ENCODE results near the gene MTCL1. TPM values are rescaled to one million over a fixed set of nuclear protein-coding genes. Genes with fewer than 3 reads are reported as not detected.

Gene MTCL1
- polyA plus RNA-seq, 3 donors = not detected

- H3K79me2 ChIP-seq (ENCODE audit: insufficient read depth, low read length) = no peaks in the 10 kb centered on the region
- H3K36me3 ChIP-seq (replicated peaks in 1 of 2; ENCODE audit: control insufficient read depth in 1 of 2, insufficient read depth in 2 of 2, low read length in 2 of 2) = no peaks in the 10 kb centered on the region
- Mint-ChIP-seq H3K27ac (no peak overlapping the region), H3K9me3 (peaks cover 0 to 10% (median 2%) of the 10 kb centered on the region in 7 donors), H3K4me3 (peak overlapping the region in 1 of 2 donors; percentile 36), H3K4me1 (no peaks in the 10 kb centered on the region), H3K27me3 (ENCODE audit: low read depth in 3 of 3) (peaks cover 5 to 26% (median 16%) of the 10 kb centered on the region in 3 donors), H3K36me3 (no peaks in the 10 kb centered on the region)
- WGBS (ENCODE audit: insufficient coverage) = 88% methylated on average over 12 of the region's 13 CpGs
- no peaks in the 10 kb centered on the region for H3K4me1 ChIP-seq (ENCODE audit: control insufficient read depth in 1 of 2, insufficient read depth in 2 of 2, low read length in 2 of 2)
- no peak overlapping the region for H2AFZ ChIP-seq (ENCODE audit: insufficient read depth, low read depth, low read length, poor library complexity, severe bottlenecking)
- H3K4me3 ChIP-seq (replicated peaks in 1 of 3; ENCODE audit: low read depth in 2 of 3, low read length in 3 of 3) = no peak overlapping the region
- no peak overlapping the region for H3K9ac ChIP-seq (ENCODE audit: insufficient read depth, low read length, poor library complexity, severe bottlenecking)
- TF ChIP-seq CTCF (IDR thresholded peaks at IDR 0.05) = no peak
- no peaks in the 10 kb centered on the region for H3K27me3 ChIP-seq (ENCODE audit: control insufficient read depth in 2 of 2, insufficient read depth in 2 of 2, low read length in 2 of 2)
- no peaks in the 10 kb centered on the region for H3K9me3 ChIP-seq (replicated peaks in 1 of 2; ENCODE audit: control insufficient read depth in 1 of 2, insufficient read depth in 1 of 2, low read length in 2 of 2)
- H3K27ac ChIP-seq (ENCODE audit: low read depth in 1 of 2, low read length in 2 of 2) = no peak overlapping the region
- H4K20me1 ChIP-seq (ENCODE audit: insufficient read depth, low read length) = no peaks in the 10 kb centered on the region
- H3K4me2 ChIP-seq (replicated peaks; ENCODE audit: extremely low read depth, low read length, poor library complexity, severe bottlenecking) = no peak overlapping the region
- intact Hi-C loops (cut with micrococcal nuclease) = no loop called here
- no peak for DNase-seq
Measured at GRCh38 chr18:8717011-8717770, 11.8 kb downstream of the MTCL1 start.

- Histone ChIP-seq H3K9me3 (replicated peaks in 1 of 2; ENCODE audit: control insufficient read depth in 1 of 2, insufficient read depth in 1 of 2, low read length in 2 of 2) (no peaks in the 10 kb centered on the region), H3K36me3 (replicated peaks in 1 of 2; ENCODE audit: control insufficient read depth in 1 of 2, insufficient read depth in 2 of 2, low read length in 2 of 2) (no peaks in the 10 kb centered on the region), H3K9ac (ENCODE audit: insufficient read depth, low read length, poor library complexity, severe bottlenecking) (no peak overlapping the region), H3K4me1 (ENCODE audit: control insufficient read depth in 1 of 2, insufficient read depth in 2 of 2, low read length in 2 of 2) (no peaks in the 10 kb centered on the region), H2AFZ (ENCODE audit: insufficient read depth, low read depth, low read length, poor library complexity, severe bottlenecking) (no peak overlapping the region), H3K4me2 (replicated peaks; ENCODE audit: extremely low read depth, low read length, poor library complexity, severe bottlenecking) (no peak overlapping the region), H4K20me1 (ENCODE audit: insufficient read depth, low read length) (no peaks in the 10 kb centered on the region), H3K4me3 (replicated peaks in 1 of 3; ENCODE audit: low read depth in 2 of 3, low read length in 3 of 3) (no peak overlapping the region), H3K27ac (ENCODE audit: low read depth in 1 of 2, low read length in 2 of 2) (no peak overlapping the region), H3K79me2 (ENCODE audit: insufficient read depth, low read length) (no peaks in the 10 kb centered on the region), H3K27me3 (ENCODE audit: control insufficient read depth in 2 of 2, insufficient read depth in 2 of 2, low read length in 2 of 2) (no peaks in the 10 kb centered on the region)
- Mint-ChIP-seq H3K9me3 (peaks cover 0 to 8% (median 2%) of the 10 kb centered on the region in 7 donors), H3K36me3 (no peaks in the 10 kb centered on the region), H3K27me3 (ENCODE audit: low read depth in 3 of 3) (peaks cover 3 to 25% (median 13%) of the 10 kb centered on the region in 3 donors), H3K4me3 (no peak overlapping the region), H3K27ac (no peak overlapping the region), H3K4me1 (no peaks in the 10 kb centered on the region)
- TF ChIP-seq CTCF (IDR thresholded peaks at IDR 0.05) = no peak
- no peak for DNase-seq
- 96% methylated on average over 12 of the region's 16 CpGs for WGBS (ENCODE audit: insufficient coverage)
- intact Hi-C loops (cut with micrococcal nuclease) = no loop called here
Measured at GRCh38 chr18:8718401-8718913, 13.1 kb downstream of the MTCL1 start.
